ENCODE results near the gene SYAP1. TPM values are rescaled to one million over a fixed set of nuclear protein-coding genes. Genes with fewer than 3 reads are reported as not detected.

SYAP1 gene
- total and polyA plus RNA-seq, 2 donors (not counting 1 experiment from before 2014, with no cell fraction given) = 3.5 to 18.3 TPM

GRCh38 chrX:16695079-16695676 is 24.2 kb upstream of the SYAP1 start:
- ChIA-PET CTCF (interaction anchor here (1.3 kb wide), 1 partner anchor 351 kb away, joined by 5 read pairs; no protein-coding TSS in a partner anchor), POLR2A (no interaction called here)
- Histone ChIP-seq H3K4me1 (ENCODE audit: control insufficient read depth in 2 of 2, insufficient read depth in 2 of 2, low read length in 2 of 2) (no peaks in the 10 kb centered on the region), H3K79me2 (ENCODE audit: control insufficient read depth, insufficient read depth, low read length) (no peaks in the 10 kb centered on the region), H4K20me1 (ENCODE audit: control insufficient read depth, insufficient read depth, low read length, poor library complexity, severe bottlenecking) (no peaks in the 10 kb centered on the region), H3K9me3 (ENCODE audit: control extremely low read depth in 1 of 3, control insufficient read depth in 2 of 3, insufficient read depth in 1 of 3, low read length in 2 of 3) (no peaks in the 10 kb centered on the region), H3K27me3 (replicated peaks in 1 of 4; ENCODE audit: control extremely low read depth in 1 of 4, control insufficient read depth in 3 of 4, insufficient read depth in 4 of 4, low read length in 3 of 4) (no peaks in the 10 kb centered on the region), H3K4me3 (ENCODE audit: control extremely low read depth in 1 of 5, extremely low read depth in 1 of 5, insufficient read depth in 1 of 5, low read depth in 2 of 5, low read length in 4 of 5) (no peak overlapping the region), H3K27ac (ENCODE audit: low read length in 2 of 2) (no peak overlapping the region), H3K36me3 (replicated peaks in 1 of 2; ENCODE audit: control extremely low read depth in 1 of 2, control insufficient read depth in 1 of 2, extremely low read depth in 1 of 2, insufficient read depth in 2 of 2, low read length in 1 of 2) (peaks cover 0 to 2% of the 10 kb centered on the region in 2 experiments), H3K4me2 (replicated peaks; ENCODE audit: low read depth, low read length, poor library complexity, severe bottlenecking) (no peak overlapping the region), H2AFZ (ENCODE audit: insufficient read depth, low read depth, low read length, poor library complexity, severe bottlenecking) (no peak overlapping the region), H3K9ac (ENCODE audit: low read length) (no peak overlapping the region)
- Mint-ChIP-seq H3K4me3 (no peak overlapping the region), H3K27me3 (no peaks in the 10 kb centered on the region), H3K27ac (no peak overlapping the region), H3K9me3 (ENCODE audit: insufficient read depth) (no peaks in the 10 kb centered on the region), H3K4me1 (no peaks in the 10 kb centered on the region)
- TF ChIP-seq CTCF (IDR thresholded peaks at IDR 0.05) (peak; percentile 77), EZH2 (IDR thresholded peaks at IDR 0.05; ENCODE audit: borderline replicate concordance, insufficient read depth, low read depth, low read length, poor library complexity, severe bottlenecking) (no peak)
- DNase-seq (peak; percentile 63), ATAC-seq (ENCODE audit: low read depth) (peak; percentile 73)
- WGBS (ENCODE audit: insufficient coverage) = no CpG with 5 or more reads among the region's 10 CpGs
- intact Hi-C loops (cut with micrococcal nuclease) = loop anchor here (10.0 kb wide), 2 partner anchors 1010 to 1200 kb away; partner anchors contain the start of gene PIR

- DNase-seq = no peak
- Histone ChIP-seq H3K4me2 (replicated peaks; ENCODE audit: low read depth, low read length, poor library complexity, severe bottlenecking) (no peak overlapping the region), H3K27me3 (replicated peaks in 1 of 4; ENCODE audit: control extremely low read depth in 1 of 4, control insufficient read depth in 3 of 4, insufficient read depth in 4 of 4, low read length in 3 of 4) (no peaks in the 10 kb centered on the region), H3K9me3 (ENCODE audit: control extremely low read depth in 1 of 3, control insufficient read depth in 2 of 3, insufficient read depth in 1 of 3, low read length in 2 of 3) (no peaks in the 10 kb centered on the region), H3K79me2 (ENCODE audit: control insufficient read depth, insufficient read depth, low read length) (no peaks in the 10 kb centered on the region), H3K4me3 (ENCODE audit: control extremely low read depth in 1 of 5, extremely low read depth in 1 of 5, insufficient read depth in 1 of 5, low read depth in 2 of 5, low read length in 4 of 5) (no peak overlapping the region), H3K4me1 (ENCODE audit: control insufficient read depth in 2 of 2, insufficient read depth in 2 of 2, low read length in 2 of 2) (no peaks in the 10 kb centered on the region), H4K20me1 (ENCODE audit: control insufficient read depth, insufficient read depth, low read length, poor library complexity, severe bottlenecking) (no peaks in the 10 kb centered on the region), H3K36me3 (replicated peaks in 1 of 2; ENCODE audit: control extremely low read depth in 1 of 2, control insufficient read depth in 1 of 2, extremely low read depth in 1 of 2, insufficient read depth in 2 of 2, low read length in 1 of 2) (peaks cover 0 to 2% of the 10 kb centered on the region in 2 experiments), H3K27ac (ENCODE audit: low read length in 2 of 2) (no peak overlapping the region), H2AFZ (ENCODE audit: insufficient read depth, low read depth, low read length, poor library complexity, severe bottlenecking) (no peak overlapping the region), H3K9ac (ENCODE audit: low read length) (no peak overlapping the region)
- Mint-ChIP-seq H3K27me3 (no peaks in the 10 kb centered on the region), H3K4me3 (no peak overlapping the region), H3K27ac (no peak overlapping the region), H3K4me1 (no peaks in the 10 kb centered on the region), H3K9me3 (ENCODE audit: insufficient read depth) (no peaks in the 10 kb centered on the region)
- intact Hi-C loops (cut with micrococcal nuclease) = loop anchor here (10.0 kb wide), 2 partner anchors 1012 to 1202 kb away; partner anchors contain the start of gene PIR
- ChIA-PET POLR2A (interaction anchor here (0.7 kb wide), 1 partner anchor 1022 kb away, joined by 6 read pairs; no protein-coding TSS in a partner anchor), CTCF (interaction anchor here (1.2 to 1.9 kb wide), 4 partner anchors 8 to 1348 kb away, joined by 3 to 10 read pairs (median 4); partner anchors contain the start of gene BMX)
- WGBS (ENCODE audit: insufficient coverage) = 93% methylated on average over 3 of the region's 3 CpGs
- no peak for ATAC-seq (ENCODE audit: low read depth)
- TF ChIP-seq CTCF (IDR thresholded peaks at IDR 0.05) (no peak), EZH2 (IDR thresholded peaks at IDR 0.05; ENCODE audit: borderline replicate concordance, insufficient read depth, low read depth, low read length, poor library complexity, severe bottlenecking) (no peak)
Measured at GRCh38 chrX:16696956-16697355, 22.5 kb upstream of the SYAP1 start.

All from B cell (primary cell).